Measurements from ENCODE around the gene TAS1R3.
A peak's percentile ranks its signal among the peaks of the same experiment; 100 is the strongest.

The TAS1R3 gene

DNA sequence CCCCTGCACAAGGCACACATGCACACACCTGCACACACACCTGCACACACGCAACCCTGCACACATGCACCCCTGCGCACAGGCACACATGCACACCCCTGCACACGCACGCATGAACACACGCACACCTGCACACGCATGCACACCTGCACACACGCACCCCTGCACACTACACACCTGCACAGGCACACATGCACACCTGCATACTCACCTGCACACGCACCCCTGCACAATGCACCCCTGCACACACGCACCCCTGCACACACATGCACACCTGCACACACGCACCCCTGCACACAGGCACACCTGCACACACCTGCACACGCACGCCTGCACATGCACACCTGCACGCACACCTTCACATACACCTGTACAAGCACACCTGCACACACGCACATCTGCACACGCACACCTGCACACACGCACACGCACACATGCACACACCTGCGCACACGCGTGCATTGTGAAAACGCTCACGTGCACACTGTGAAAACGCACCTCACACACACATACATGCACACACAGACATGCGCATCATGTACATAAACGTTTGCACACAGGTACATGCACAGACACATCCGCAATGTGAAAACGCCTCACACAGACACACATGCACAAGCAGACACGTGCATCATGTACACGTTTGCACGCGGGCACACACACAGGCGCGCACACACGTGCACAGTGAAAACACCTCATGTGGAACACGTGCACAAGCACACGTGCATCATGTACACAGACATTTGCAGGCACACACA, 9.9 kb downstream of the TAS1R3 start:
- no peak for DNase-seq

DNA sequence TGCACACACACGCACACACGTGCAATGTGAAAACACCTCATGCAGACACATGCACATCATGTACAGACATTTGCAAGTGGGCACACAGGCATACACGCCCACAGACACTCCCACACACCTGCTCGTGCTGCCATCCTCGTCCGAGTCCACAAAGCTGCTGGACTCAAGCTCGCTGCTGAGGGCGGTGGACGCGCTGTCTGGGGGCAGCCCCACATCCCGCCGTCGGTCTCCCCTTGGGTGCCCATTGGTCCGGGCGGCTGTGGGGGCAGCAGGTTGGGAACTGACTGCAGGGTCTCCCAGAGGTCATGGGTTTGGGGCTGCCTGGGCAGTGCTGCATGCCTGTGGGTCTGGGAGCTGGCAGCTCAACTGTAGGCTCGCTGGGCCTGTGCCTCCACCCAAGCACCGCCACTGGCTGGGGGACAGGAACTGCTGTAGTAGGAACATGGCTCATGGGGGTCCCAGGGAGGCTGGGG, 10.5 kb downstream of the TAS1R3 start:
- no peak for DNase-seq

DNA sequence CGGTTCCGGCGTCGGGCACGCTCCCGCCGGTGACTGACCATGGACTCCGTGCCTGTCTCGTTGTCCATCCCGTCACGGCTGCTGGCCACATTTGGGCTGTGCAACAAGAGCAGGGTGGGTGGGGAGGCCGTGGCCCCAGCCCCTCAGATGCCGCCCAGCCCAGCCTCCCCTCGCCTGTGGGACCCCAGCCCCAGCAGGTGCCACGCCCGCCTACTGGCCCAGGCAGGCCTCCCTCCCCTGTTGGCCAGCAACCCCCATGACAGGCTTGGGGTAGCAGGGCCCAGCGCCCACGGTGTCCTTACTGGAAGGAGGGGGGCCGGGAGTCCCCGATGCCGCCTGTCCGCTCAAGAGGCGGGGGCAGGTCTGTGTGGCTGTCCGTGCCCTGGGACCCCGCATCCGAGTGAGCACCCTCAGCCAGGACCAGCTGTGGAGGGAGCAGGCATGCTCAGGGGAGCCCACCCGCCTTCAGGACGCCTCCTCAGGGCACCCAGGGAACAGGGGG, 11.0 kb downstream of the TAS1R3 start:
- DNase-seq, result no peak

DNA sequence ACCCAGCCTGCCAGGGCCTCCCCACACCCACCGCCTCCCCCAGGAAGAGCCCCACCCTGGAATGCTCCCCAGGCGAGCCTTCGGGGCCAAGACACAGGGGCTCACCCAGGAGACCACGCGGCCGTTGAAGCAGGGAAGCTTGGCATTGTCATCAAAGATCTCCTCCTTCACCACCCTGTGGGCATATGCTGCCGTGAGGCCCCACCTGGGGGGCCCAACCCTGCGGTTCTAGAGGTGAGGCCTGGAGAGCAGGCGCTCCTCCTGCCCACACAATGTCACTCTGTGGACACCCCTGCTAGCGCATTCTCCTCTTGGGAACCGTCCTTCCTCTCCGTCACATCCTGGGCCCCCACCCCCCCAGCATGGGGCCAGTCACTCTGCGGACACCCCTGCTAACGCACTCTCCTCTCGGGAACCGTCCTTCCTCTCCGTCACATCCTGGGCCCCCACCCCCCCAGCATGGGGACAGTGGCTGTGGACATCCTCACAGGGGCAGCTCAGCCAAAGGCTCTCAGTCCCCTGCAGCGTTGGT, 11.6 kb downstream of the TAS1R3 start:
- DNase-seq, result no peak

DNA sequence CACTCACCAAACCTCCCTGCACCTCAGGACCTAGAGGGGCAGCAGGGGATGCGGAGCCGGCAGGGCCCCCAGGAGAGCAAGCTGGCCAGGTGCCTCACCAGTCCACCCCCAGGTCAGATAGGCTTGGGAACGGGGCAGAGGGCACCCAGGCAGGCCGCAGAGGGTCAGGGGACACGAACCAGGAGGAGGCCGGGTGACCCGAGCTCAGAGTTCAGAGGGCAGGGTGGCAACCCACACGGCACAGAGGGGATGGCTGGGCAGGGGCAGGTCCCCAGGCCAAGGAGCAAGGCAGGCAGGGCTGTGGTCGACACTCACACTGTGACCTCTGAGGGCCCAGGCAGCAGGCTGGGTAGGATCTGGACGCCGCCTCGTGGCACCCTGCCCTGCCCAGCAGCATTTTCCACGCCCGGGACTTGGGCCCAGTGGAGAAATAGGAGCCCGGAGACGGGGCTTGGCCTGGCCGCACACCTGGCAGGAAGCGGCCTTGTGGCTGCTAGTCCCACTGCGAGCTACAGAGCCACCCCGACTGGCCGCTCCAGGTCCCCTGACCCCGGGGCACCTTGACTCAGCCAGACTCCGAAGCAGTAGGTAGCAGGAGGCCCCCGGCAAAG, 12.8 kb downstream of the TAS1R3 start:
- no peak for DNase-seq

DNA sequence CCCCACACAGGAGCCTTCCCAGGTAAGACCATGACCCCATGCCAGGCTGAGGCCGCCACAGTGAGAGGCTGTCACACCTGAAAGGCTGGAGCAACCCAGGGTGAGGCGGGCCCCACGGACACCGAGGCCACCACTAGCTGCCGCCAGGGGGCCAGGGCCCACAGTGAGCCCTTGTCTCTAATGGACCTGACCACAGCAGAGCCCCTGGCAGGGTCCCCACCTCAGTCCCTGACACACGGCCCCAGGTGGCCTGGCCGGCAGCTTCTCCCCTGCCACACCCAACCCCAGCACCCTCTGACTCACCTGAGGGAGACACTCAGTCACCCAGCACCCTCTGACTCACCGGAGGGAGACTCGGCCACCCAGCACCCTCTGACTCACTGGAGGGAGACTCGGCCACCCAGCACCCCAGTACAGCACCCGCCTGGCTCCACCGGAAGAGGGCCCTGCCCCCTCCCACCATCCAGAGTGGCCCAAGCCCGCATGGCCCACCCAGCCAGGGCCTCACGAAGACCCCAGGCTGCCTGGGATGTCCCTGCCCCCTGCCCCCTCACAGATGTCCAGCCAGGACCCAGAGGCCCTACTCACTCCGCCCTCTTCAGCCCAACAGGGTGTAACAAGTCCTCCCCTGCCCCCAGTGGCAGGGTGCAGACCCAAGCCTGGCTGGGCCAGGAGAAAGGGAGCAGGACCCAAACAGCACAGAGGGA, 13.7 kb downstream of the TAS1R3 start:
- peak; percentile 68 for DNase-seq

DNA sequence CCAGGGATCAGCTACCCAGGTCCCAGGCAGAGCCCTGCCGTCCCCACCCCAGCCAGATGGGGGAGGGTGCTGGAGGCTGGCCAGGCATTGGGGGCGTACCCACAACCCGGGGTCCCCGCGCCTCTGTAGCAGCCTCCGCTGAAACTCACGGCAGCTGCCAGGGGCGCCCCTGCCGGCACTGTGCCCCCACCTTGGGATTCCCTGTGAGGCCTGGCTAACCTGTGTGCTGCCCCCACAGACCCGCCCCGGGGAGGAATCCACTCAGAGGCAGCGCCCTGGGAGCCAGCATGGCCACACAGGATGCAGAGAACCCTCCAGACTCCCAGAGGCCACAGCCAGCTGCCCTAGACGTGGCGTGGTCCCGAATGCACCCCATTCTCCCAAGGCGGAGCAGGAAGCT, 14.3 kb downstream of the TAS1R3 start:
- DNase-seq, result no peak

DNA sequence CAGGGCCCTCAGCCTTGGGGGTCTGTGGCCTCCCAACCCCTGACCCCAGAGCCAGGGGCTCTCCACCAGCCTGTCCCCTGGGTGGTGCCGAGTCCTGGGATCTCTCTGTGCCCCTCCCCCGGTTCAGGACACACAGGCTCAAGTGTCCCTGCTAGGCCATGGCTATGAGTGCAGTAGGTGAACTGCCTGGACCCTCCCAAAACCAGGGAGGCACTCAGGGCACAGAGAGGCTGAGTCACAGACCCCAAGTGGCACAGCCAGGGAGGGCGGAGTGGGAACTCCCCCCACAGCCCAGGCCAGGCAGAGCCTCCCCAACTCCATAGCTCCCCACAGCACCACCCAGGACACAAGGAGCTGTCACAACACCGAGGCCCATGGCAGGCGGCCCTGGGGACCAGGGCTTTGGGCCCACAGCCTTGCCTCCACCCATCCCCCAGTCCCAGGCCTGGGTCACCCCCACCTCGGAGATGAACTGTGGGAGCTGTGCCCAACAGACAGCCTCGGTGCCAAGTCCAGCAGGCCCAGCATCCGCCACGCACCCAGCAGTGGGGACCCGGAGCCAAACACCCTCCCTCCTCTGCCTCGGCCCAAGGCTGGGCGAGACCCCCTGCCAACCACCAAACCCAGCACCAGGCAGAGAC, 14.9 kb downstream of the TAS1R3 start:
- DNase-seq, result no peak

DNA sequence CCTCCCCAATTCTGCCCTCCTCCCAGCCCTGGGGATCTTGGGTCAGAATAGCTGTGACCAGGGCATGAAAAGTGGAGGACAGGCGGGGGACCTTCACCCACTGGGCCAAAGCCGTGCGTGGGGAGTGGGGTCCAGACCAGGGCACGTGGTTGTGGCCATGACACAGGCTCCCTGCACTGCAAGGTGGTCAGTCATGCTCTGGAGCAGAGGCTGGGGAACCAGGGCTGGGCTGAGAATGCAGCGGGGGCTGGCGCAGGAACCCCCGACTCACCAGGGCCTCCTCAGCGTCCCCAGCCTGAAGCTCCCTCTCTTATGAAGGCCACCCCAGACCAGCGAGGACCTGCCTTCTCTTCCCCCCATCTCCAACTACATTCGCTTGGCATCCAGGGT, 15.4 kb downstream of the TAS1R3 start:
- no peak for DNase-seq

DNA sequence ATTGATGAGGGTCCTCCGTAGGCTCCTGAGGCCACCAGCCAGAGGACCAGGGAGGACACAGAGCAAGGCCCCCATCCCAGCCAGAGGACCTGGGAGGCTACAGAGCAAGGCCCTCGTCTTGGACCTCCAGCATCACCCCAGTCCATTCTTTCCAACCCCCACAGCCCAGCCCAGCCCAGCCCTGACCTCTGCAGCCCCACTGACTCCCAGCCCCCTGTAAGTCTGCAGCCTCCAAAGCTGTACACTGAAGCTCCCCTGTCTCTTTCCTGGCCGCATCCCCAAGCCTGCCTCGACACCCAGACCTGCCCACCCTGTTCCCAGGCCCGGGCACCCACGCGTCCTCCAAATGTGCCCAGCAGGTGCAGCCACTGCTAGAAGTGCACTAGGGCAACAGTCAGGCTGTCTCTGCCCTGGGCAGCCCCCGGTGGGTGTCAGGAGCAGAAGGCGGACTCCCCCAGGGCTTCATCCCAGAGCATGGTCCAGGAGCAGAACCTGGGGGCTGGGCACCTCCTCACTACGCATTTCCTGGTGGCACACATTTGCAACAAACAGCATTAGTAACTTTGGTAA, 16.0 kb downstream of the TAS1R3 start:
- DNase-seq, result no peak

DNA sequence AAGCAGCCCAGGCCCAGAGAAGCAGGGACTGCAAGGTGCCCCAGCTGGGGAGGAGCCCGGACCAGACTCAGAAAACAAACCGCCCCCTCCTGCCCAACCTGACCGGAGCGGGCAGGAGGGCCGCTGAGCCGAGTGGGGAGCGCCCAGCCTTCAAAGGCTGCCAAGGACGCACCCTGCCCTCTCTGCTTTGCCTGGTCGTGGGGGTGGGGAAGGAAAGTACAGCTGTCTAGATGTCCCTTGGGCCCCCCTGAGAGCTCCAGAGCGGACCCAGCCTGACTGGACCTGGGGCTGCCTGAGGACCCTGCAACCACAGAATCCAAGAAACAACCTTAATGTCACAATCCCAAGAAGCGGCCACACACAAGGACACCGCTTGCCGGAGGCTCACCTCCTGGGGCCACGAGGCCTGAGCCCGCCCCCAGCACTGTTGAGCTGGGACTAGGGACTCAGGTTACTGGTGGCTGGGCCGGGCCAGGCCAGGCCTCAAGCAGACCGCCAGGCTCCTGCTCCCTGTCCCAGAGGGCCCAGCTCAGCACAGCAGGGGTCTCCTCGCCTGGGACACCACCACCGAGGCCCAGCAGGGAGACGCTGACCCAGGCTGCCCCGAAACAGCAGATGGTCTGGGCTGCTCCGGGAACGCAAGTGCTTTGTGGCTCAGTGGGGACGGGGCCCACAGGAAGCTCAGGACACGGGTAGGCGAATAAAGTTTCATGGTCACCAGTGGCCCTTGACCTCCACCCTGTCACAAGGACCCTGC, 16.8 kb downstream of the TAS1R3 start:
- DNase-seq, result no peak

DNA sequence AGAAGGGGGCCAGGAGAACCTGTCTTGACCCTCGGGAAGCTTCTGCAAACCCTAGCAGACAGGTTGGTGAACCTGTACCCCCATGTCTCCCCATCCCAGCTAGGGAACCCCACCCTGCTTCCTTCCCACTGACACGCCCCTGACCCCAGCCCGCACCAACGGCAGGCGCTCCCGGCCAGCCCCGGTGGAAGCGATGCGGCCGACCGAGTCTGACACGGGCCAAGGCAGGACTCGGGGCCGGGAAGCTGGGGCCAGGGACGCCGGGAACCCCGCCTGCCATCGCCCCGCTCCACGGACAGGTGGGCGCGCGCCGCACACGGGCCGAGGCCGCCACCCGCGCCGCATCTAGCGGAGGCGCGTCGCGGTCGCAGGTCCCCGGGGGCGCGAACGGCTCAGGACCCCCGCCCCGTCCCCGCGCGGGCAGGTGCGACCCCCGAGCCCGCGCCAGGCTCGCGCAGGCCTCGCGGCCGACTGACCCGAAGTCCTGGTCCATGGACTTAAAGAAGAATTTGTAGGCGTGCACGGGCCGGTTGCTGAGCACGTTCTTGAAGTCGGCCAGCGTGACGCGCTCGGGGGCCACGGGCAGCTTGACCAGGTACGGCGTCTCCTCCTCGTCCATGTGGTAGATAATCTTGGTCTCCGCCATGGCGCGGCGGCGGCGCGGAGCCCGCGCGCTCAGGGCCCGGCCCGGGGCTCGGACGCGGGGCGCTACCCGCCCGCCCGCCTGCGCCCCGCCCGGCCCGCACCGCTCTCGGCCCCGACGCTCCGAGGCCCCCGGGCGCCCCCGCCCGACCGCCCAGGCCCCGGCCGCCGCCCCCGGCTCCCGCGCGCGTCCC, 17.6 kb downstream of the TAS1R3 start:
- DNase-seq, result peak; percentile 67

DNA sequence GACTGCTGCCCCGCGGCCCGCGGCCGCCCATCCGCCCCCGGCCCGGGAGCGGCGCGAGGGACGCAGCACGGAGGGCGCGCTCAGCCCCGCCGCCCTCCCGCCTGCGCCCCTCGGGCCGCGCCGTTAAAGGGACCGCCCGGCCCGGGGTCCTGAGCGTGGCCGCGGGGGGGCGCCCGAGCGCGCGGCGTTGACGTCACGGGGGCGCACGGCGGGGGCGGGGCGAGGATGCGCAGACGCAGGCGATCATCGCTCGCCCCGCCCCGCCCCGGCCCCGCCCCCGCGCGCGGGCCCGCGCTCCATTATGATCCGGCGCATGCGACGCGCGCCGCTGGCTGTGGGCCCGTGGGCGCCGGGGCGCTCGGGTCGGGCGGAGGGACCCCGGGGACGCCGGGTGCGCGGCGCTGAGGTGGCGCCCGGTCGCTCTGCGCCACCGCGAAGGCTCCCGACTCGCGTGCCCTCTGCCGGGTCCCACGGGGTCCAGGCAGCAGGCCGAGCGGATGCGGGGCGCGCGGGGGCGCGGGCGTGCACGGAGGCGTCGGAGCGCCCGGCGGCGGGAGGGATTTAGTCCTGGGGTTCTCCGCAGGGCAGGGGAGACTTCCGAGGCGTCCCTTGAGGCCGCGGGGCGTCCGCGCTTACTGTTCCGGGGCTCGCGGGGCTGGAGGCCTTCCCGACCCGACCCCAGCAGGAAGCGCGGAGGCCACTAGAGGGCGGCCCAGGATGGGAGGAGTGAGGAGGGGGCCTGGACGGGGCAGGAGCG, 18.4 kb downstream of the TAS1R3 start, which contains the start of gene DVL1:
Gene DVL1, minus strand, starts transcription at position 163 of the 757 bp plus-strand sequence. CDS start 353 bp downstream, outside the sequence.
- DNase-seq, result peak; percentile 88

DNA sequence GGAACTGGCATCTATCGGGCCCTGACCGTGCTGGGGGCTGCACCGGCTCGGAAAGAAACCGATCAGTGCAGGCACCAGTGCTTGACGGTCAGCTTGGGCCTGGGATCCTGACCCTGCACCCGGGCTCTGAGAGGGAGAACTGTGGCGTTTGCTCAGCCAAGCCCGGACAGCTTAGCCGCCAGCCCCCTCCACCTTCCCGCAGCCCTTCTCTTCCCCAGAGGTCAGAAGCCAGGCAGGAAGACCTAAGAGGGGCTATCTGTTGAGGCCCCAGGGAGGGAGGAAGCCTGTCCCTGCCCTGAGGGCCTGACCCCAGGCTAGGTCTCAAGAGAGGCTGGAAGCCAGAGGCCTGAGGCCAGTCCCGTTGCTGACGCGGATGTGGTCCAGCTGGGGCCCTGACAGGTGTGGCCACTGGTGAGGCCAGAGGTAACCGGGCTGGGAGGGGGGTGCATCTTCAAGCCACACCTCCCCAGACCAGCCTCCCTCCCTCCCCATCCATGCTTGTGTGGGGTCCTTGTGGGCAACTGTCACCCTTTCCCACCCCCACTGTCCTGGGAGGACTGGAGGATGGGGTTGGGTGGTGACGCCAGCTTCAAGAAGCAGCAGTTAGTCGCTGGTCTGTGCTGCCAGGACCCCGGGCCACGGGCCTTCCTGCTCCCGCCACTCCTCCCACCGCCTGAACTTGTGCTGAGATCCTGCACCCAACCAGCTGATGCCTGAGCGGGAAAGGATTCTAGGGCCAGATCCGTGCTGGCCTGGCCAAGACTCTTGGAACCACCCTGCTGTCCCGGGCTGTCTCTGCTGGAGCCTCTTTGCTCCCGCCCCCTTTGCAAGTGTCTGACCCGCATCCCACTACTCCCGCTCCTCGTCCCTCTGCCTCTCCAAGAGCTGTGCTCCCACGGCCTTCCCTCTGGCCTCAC, 20.7 kb downstream of the TAS1R3 start:
- DNase-seq, result no peak

DNA sequence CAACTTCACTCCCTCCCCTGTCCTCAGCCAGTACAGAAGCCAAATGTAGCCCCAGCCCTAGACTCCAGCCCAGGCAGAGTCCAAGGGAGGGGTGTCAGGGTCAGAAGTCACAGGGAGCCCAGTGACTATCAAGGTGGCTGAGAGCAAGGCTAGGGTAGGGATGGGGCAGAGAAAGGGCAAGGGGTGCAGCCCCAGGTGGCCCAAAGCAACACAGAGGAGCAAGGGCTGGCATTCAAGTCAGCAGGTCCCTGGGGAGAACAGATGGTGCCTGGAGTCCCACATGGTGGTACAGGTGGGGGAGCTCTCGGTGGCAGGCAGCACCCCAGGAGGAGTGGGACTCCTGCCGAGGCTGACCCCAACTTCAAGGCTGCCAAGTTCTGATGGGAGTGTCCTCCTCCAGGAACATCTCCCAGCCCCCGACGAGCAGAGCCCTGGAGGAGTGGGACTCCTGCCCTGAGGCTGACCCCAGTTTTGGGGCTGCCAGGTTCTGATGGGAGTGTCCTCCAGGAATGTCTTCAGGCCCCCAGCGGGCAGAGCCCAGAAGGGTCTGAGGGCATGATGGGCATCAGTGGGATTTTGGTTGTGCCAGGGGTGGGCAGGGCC, 21.8 kb downstream of the TAS1R3 start:
- DNase-seq, result no peak

DNA sequence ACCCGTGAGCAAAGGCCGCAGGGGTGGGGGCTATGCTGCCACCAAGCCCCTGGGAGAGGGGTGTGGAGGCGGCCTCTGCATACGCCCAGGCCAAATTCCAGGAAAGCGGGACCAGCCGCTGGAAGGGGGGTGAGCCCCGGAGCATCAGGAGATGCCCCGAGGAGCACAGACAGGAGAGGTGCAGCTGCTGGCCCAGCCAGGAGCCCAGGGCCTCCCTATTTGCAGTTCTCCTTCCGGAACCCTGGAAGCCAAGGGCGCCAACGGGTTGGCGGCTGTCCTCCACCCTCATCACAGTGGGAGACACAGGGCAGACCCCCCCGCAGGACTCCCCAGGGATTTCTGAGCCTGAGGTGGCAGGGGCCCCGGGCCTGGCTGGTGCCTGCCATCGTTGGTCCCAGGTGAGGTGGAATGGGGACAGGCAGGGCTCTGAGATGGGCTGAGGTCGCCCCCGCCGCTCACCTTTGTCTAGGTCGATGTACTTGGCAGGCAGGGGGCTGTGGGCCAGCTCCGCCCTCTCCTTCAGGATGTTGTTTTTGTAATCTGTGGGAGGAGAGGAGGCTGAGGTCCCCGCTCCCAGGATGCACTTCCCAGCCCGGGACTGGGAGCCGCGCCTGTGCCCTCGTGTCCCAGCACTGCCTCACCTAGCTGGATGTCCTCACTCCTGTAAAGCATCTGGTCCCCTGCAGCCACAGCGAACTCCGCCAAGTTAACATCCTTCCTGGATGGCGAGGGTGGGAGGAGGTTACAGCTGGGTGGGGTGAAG, 22.5 kb downstream of the TAS1R3 start:
- no peak for DNase-seq
